ENCODE measurements around the gene ARPC1B. TPM values are rescaled to one million over a fixed set of nuclear protein-coding genes. Genes with fewer than 3 reads are reported as not detected.
A peak's percentile ranks its signal among the peaks of the same experiment; 100 is the strongest.

Gene ARPC1B
- total and polyA plus RNA-seq, 2 of the 4 experiments (the other 2 are of a cell fraction) = 351 to 488 TPM

DNA sequence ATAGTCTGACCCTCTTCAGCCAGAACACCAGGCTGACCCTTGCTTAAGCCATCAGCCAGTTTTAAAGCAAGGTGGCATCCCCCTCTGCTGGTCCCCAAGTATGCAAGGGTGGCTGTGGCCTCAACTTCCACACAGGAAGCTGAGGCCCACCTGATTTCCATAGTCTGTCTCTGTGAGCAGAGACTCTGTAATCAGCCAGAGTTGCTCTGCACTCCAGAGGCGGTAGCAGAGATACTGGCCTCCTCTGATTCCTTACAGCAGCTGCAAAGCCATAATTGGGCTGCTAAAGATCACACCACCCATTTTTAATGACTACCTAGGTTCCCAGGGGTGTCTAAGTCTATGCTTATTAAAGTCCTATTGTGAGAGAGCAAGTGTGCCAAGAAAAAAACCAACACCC lies 32.0 kb downstream of the ARPC1B start:
- peaks cover 33% of the 10 kb centered on the region for H3K36me3 ChIP-seq (ENCODE audit: control insufficient read depth, insufficient read depth, low read length)
- no peaks in the 10 kb centered on the region for H3K27me3 ChIP-seq (ENCODE audit: control insufficient read depth, insufficient read depth, low read length)
- in situ Hi-C loops (cut with MboI; ENCODE audit: low sequenced_read_pairs) (no loop called here), dilution Hi-C loops (cut with HindIII; ENCODE audit: low sequenced_read_pairs, unreplicated experiment) (no loop called here), intact Hi-C loops (cut with micrococcal nuclease) (no loop called here)
- ATAC-seq (ENCODE audit: low read depth) (no peak), DNase-seq (no peak)
- no peak overlapping the region; the same call in 1 of the 2 replicates for H3K4me2 ChIP-seq (ENCODE audit: low read depth, low read length)
- no peak overlapping the region for H2BK120ac ChIP-seq (ENCODE audit: low read depth, low read length)
- H2AFZ ChIP-seq (replicated peaks; ENCODE audit: low read length, poor library complexity) = no peak overlapping the region
- TF ChIP-seq, protein P1, sequence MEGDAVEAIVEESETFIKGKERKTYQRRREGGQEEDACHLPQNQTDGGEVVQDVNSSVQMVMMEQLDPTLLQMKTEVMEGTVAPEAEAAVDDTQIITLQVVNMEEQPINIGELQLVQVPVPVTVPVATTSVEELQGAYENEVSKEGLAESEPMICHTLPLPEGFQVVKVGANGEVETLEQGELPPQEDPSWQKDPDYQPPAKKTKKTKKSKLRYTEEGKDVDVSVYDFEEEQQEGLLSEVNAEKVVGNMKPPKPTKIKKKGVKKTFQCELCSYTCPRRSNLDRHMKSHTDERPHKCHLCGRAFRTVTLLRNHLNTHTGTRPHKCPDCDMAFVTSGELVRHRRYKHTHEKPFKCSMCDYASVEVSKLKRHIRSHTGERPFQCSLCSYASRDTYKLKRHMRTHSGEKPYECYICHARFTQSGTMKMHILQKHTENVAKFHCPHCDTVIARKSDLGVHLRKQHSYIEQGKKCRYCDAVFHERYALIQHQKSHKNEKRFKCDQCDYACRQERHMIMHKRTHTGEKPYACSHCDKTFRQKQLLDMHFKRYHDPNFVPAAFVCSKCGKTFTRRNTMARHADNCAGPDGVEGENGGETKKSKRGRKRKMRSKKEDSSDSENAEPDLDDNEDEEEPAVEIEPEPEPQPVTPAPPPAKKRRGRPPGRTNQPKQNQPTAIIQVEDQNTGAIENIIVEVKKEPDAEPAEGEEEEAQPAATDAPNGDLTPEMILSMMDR (conservative IDR thresholded peaks at IDR 0.05; ENCODE audit: low read depth, low read length) = no peak
- TF ChIP-seq NFE2L2 (IDR thresholded peaks at IDR 0.05; ENCODE audit: low read depth, low read length) = no peak
- TF ChIP-seq, protein P2, sequence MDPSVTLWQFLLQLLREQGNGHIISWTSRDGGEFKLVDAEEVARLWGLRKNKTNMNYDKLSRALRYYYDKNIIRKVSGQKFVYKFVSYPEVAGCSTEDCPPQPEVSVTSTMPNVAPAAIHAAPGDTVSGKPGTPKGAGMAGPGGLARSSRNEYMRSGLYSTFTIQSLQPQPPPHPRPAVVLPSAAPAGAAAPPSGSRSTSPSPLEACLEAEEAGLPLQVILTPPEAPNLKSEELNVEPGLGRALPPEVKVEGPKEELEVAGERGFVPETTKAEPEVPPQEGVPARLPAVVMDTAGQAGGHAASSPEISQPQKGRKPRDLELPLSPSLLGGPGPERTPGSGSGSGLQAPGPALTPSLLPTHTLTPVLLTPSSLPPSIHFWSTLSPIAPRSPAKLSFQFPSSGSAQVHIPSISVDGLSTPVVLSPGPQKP (IDR thresholded peaks at IDR 0.05; ENCODE audit: borderline replicate concordance, low read depth, low read length) = no peak
- TF ChIP-seq RAD21 (IDR thresholded peaks at IDR 0.05; ENCODE audit: low read length) = no peak
- TF ChIP-seq RFX5 (IDR thresholded peaks at IDR 0.05; ENCODE audit: low read depth, low read length) = no peak
- no peak for TF ChIP-seq RCOR1 (IDR thresholded peaks at IDR 0.05; ENCODE audit: insufficient replicate concordance, low read length)
- no peak for TF ChIP-seq FOS (IDR thresholded peaks at IDR 0.05; ENCODE audit: low read depth, low read length)
- peaks cover 22 to 70% of the 10 kb centered on the region in 2 experiments for H3K79me1 ChIP-seq (ENCODE audit: low read depth in 1 of 2, low read length in 2 of 2)
- no peaks in the 10 kb centered on the region for H3K9me3 ChIP-seq (ENCODE audit: control insufficient read depth, insufficient read depth, low read length)
- no peak overlapping the region for H3K9ac ChIP-seq (ENCODE audit: low read depth, low read length)
- H3K4me3 ChIP-seq (ENCODE audit: insufficient read depth, low read depth, low read length) = no peak overlapping the region
- H3K4me1 ChIP-seq (ENCODE audit: control insufficient read depth, insufficient read depth, low read length) = peaks cover 8% of the 10 kb centered on the region; the same call in 1 of the 2 replicates
- H4K5ac ChIP-seq (ENCODE audit: low read depth, low read length) = no peak overlapping the region
- H4K20me1 ChIP-seq (ENCODE audit: insufficient read depth, low read length) = peaks cover 62% of the 10 kb centered on the region
- no peak overlapping the region for H3K56ac ChIP-seq (ENCODE audit: extremely low read depth, insufficient read depth, low read length)
- POLR2A ChIA-PET (ENCODE audit: unreplicated experiment) = no interaction called here
- WGBS, 2 experiments (ENCODE audit: extremely low coverage in 2 of 2, insufficient read length in 1 of 2) = no CpG with 5 or more reads among the region's 1 CpG
- H2AK5ac ChIP-seq (ENCODE audit: low read depth, low read length) = no peak overlapping the region
- BruUV-seq (replicated peaks) = no TSS peak
- H2BK20ac ChIP-seq (ENCODE audit: low read depth, low read length) = no peak overlapping the region
- no peak overlapping the region for H4K91ac ChIP-seq (ENCODE audit: insufficient read depth, low read depth, low read length)
- H3K14ac ChIP-seq (replicated peaks; ENCODE audit: low read depth, low read length) = no peak overlapping the region
- no peak overlapping the region for H3K18ac ChIP-seq (ENCODE audit: low read depth, low read length)
- H4K8ac ChIP-seq (ENCODE audit: low read depth in 2 of 2, low read length in 2 of 2) = no peak overlapping the region
- H3K9me1 ChIP-seq (ENCODE audit: insufficient read depth, low read length) = peaks cover 12% of the 10 kb centered on the region
- no peak overlapping the region for H3K27ac ChIP-seq (ENCODE audit: insufficient read depth, low read length)
- H2BK15ac ChIP-seq (ENCODE audit: low read depth, low read length) = no peak overlapping the region
- H2BK5ac ChIP-seq (ENCODE audit: low read depth, low read length, poor library complexity, severe bottlenecking) = no peak overlapping the region
- no peak overlapping the region for H3K4ac ChIP-seq (ENCODE audit: low read depth, low read length)
- peak overlapping the region; percentile 53; the same call in 1 of the 2 replicates for H3K23ac ChIP-seq (ENCODE audit: low read depth, low read length)
- CTCF ChIA-PET = no interaction called here
- H2AK9ac ChIP-seq (replicated peaks; ENCODE audit: low read depth, low read length, poor library complexity) = no peak overlapping the region
